Uterus (tissue), 2 donors: Measurements from ENCODE around the gene SPESP1.

Experiments
- CTCF ChIP-seq, 4 experiments: fragments of 200-600 bp in 2 of 4; fragments of 450-650 bp in 2 of 4; sonication (generic) in 2 of 4; IDR thresholded peaks; one replicate each; pipeline ENCODE4 v1.5.1; 2016 to 2019; ENCODE audit warnings: antibody characterized with exemption in 4 of 4, mild to moderate bottlenecking in 2 of 4, moderate library complexity in 1 of 4
- POLR2A ChIP-seq, 2 donors: fragments of 450-650 bp; IDR thresholded peaks; one replicate each; pipeline ENCODE4 v1.6.1; 2016; ENCODE audit warnings: antibody characterized with exemption in 2 of 2, mild to moderate bottlenecking in 1 of 2, moderate library complexity in 1 of 2

GRCh38 chr15:68990231-68990991 is 60.1 kb downstream of the SPESP1 start:
- TF ChIP-seq POLR2A (IDR thresholded peaks at IDR 0.05) (no peak), CTCF (IDR thresholded peaks at IDR 0.05) (no peak)
